HG03442 (cell line): ENCODE data around the gene MRGPRX2.

Experiments
- ATAC-seq: cut with Tn5 transposase; IDR thresholded peaks from one replicate; pipeline ENCODE4 v1.9.1; 2021; ENCODE audit warnings: mild to moderate bottlenecking, moderate library complexity; ENCODE audit not compliant: unreplicated experiment

MRGPRX2 gene

DNA sequence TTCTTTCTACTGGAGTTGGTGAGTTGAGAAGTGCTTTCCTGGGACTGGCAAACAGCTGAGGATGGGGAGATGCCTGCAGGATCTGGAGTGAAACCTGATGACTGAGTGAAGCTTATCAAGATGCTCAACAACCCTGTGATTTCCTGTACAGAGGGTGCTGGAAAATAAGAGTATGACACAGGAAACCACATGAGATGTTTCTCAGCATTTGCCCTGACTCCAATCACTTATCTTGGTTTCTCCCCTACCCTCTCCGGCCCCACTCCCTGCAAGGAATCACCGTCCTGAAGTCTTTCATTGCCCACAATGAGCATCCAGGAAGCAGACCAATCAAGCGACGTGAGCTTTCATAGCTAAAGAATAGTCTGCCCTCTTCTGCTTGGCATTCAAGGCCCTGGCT lies at the start of gene MRGPRX2:
MRGPRX2 (minus strand) TSS at position 89 of the 400 bp plus-strand sequence. CDS start 4,315 bp downstream, outside the sequence.
- no peak for ATAC-seq

DNA sequence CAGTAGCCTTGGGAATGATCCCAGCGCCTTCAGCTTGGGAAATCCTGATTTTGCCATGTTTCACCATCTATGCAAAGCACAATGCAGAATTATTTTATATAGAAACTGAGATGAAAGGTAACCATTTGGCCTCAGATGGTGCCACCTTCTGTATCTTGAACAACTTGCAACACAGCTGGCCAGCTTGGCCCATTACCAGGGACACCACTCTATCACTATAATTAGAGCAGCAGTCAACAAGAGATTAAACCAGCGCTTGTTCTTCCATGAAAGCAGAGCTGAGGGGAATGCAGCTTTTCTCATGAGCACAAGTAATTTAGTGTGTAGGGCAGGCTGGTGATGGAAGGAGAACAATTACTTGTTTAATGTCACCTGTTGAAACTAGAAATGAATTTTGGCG lies 49.8 kb upstream of the MRGPRX2 start:
- ATAC-seq, result no peak

DNA sequence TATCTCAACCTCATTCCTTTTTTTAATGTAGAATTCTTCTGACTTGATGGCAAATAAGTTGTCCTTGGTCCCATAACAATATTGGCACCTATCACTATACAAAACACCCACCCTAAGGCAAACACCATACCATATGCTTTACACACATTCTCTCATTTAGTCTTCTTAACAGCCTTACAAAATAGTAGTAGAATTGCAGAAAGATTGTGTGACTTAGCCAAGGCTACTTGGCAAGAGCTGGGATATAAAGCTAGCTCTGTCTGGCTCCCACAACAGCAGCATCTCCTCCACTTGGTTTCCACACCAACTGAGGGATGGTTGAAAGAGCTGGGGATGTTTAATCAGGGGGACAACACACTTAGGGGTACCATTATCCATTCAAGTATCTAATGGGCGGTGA lies 46.6 kb upstream of the MRGPRX2 start:
- ATAC-seq, result no peak

DNA sequence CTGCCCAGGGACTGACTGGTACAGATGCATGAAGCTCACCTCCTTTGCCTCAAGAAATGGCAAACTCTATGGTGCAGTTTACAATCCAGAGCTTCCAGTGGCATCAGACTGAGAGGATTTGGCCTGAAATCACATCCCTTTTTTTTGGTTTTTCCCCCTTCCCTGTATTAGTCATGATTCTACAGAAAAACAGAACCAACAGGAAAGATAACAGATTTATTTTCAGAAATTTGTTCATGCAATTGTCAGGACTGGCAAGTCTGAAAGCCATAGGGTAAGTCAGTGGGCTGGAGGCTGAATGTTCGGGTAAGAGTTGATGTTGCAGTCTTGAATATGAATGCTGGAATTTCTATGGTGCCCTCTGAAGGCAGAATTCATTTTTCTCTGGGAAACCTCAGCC lies 44.5 kb upstream of the MRGPRX2 start:
- no peak for ATAC-seq

DNA sequence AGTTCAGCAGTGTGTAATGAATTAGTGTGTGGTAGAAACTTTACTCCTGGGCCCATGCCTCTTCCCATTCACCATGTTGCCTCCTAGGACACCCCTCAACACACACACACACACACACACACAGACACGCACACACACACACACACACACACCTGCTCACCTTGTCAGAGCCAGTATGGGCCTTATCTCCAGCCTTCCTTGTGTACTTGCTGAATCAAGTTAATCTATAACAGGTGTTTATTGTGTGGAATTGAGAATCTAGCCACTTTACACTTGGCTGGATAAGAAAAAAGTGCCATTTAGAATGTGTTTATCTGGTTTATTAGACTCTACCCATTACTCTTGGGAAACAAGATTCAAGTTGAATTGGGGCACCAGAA lies 42.0 kb upstream of the MRGPRX2 start:
- no peak for ATAC-seq

DNA sequence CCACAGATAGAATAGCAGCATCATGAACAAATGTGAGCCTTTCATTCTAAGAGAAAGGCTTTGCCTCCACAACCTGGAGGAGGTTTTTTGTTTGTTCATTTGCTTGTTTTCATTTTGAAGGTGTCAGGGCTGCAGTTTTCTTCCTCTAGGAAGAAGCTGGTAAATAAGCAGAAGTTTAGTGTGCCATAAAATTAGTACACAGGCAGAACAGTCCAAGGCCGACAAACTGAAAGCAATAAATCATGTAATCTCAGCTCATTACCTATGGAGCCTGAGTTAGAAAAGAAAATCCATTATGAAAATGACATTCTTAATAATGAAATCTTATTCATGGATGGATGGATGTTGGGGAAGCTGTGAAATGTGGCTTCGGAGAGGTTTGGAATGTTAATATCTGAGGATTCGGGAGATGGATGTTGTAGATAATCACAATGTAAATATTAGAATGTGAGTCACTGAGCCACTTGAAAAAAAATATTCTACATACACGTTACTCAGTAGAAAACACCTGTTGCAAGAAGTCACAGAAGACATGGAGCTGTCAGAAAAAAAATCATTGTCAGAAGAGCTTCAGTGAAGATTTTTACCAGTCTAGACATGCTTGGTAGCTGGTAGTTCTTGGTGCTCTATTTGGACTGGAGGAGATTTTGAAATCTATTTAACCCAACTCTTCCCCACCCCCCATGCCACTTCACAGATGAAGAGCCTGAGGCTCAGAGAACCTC lies 41.4 kb upstream of the MRGPRX2 start:
- ATAC-seq, result no peak

DNA sequence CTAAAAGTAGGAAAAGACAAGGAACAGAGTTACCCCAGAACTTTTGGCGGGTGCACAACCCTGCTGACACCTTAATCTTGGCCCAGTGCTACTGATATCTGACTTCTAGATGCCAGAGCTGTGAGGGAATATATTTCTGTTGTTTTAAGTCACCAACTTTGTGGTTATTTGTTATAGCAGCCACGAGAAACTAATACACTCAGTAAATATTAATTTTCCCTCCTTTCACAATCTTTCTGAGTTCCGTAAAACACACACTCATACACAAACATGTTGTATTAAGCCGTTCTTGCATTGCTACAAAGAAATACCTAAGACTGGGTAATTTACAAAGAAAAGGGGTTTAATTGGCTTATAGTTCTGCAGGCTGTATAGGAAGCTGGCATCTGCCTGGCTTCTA lies 40.4 kb upstream of the MRGPRX2 start:
- no peak for ATAC-seq

DNA sequence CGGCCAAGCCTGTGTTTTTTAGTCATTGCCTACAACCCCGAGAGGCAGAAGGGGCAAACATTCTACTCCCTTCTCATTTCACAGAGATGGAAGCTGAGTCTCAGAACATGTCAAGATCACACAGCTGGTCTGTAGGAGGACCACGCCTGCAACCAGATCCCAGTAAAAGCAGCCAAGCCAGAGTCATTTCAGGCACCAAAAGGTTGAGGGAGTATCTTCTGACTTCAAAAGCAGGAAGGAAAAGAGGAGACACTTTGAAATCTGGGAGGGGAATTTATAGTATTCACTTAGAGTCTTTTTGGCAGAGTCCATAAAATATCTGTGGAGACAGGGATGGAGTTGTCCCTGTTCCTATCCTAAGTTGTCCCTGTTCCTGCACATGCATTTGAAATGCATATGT lies 38.6 kb upstream of the MRGPRX2 start:
- no peak for ATAC-seq

DNA sequence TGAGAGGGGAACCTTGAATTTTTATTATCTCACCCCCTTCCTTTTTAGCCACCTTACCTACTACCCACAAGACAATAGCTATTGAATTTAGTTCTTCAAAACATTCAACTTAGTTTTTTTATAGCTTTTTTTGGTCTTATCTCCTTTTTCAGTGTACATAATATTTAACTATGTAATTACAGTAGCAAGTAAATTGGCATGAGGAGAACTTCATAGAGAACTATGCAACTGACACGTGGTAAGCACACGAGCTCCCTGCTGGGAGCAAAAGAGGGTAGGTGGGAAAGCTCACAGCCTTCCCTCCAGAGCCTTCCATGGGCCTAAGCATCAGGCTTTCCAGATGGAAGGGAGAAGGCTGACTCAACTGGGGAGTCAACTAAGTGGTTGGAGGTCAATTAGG lies 34.3 kb upstream of the MRGPRX2 start:
- no peak for ATAC-seq

DNA sequence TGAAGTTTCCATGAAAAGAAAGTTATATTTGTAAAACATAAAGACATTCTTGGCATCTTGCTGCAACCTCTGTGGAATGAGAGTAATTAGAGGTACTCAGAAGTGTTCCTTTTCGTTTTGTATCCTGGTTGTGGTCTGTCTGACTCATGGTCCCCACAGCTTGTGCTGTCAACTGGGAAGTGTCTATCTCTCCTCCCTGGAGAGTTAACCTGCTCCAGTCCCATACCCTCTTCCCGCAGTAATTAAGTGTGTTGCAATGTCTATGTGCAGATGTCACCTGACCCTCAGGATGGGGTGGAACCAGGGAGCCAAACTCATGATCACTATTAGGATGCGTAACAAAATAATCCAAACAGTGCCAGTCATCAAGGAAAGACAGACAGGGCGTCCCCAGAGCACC lies 33.5 kb upstream of the MRGPRX2 start:
- ATAC-seq, result no peak

DNA sequence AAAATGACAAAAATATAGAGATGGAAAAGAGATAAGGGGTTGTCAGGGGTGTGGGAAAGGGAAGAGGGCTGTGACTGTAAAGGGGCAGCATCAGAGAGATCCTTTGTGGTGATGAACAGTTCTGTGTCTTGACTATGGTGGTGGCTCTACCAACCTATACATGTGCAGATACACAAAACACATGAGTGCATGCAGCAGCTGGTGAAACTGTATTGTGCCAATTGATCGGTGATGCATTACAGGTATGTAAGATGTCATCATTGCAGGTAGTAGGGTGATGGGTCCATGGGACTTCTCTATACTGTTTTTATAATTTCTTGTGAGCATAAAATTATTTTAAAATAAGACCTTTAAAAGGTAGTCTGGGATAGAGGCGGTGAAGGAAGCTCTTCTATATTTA lies 32.3 kb upstream of the MRGPRX2 start:
- ATAC-seq, result no peak

DNA sequence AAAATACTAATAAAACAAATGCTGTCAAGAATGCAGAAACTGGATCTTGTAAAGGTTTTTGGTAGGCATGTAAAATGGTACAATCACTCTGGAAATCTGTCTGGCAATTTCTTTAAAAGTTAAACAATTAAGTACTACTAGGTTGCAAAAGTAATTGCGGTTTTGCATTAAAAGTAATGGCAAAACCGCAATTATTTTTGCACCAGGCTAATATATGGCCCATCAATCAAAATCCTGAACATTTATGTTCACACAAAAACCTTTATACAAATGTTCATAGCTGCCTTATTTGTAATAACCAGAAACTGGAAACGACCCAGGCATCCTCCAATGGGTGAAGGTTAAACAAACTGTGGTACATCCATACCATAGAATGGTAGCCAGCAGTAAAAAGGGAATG lies 31.8 kb upstream of the MRGPRX2 start:
- no peak for ATAC-seq

DNA sequence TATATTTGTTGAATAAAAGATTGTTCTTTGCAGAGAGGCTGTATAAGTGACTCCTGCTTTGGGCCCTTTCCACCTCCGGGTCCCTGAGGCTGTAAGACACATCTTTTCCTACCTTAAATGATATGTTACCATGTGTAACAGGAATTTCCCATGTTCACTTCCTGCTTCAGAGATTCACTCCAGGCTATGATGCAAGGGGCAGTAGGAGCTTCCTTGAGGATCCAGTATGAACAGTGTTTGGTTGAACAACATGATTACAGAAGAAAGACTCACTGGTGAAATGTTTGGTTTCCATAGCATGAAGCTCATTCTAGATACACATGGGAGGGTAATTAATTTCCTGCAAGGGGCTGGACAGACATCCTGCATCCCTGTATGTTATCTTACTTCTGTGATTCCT lies 30.8 kb upstream of the MRGPRX2 start:
- ATAC-seq, result no peak

DNA sequence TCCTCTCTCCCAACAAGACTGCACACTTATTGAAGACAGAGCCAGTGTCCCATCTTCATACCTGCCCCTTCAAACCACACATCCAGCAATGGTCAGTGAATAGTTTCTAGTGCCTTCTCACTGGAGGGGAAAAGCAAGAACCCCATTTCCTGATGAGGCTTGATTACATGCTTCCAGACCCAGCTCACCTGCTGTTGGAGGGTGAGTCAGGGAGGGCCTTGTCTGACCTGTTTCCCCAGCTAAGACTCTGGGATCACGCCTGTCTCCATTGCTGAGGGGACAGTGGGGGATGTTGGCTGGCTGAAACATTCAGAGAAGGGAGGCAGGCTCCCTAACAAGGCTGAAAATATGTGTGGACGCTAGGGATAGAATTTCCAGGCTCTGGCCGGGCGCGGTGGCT lies 28.9 kb upstream of the MRGPRX2 start:
- ATAC-seq, result no peak

DNA sequence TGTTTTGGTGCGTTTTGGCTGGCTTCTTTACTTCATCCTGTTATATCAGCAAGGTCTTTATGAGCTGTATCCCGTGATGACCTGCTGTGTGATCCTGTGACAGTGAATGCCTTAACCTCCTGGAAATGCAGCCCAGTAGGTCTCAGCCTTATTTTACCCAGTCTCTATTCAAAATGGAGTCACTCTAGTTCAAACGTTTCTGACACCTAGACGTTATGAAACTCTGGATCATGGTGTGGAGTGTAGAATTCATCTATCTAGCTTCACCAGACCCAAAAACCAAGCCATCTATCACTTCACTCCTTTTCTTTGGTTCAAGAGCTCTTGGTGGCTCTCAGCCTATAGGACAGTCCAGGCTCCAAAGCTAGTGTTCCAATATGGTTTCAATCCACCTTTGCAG lies 28.3 kb upstream of the MRGPRX2 start:
- no peak for ATAC-seq

DNA sequence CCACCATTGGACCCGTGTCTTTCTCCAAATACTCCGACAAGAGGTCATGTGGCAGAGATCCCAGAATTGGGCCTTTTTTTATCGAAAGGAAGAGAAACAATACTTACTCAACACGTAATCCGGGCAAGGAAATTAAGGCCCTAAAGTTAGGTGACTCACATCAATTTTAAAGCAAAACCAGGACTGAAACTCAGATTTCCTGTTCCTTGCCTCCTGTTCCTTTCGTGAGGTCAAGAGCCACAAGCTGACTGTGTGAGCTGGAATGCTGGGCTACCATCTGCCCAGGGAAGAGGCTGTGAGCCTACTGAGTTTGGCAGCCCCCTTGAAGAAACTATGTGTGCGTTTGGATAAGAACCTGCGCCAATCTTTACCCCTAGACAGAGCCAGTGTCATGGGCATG lies 27.1 kb upstream of the MRGPRX2 start:
- no peak for ATAC-seq

DNA sequence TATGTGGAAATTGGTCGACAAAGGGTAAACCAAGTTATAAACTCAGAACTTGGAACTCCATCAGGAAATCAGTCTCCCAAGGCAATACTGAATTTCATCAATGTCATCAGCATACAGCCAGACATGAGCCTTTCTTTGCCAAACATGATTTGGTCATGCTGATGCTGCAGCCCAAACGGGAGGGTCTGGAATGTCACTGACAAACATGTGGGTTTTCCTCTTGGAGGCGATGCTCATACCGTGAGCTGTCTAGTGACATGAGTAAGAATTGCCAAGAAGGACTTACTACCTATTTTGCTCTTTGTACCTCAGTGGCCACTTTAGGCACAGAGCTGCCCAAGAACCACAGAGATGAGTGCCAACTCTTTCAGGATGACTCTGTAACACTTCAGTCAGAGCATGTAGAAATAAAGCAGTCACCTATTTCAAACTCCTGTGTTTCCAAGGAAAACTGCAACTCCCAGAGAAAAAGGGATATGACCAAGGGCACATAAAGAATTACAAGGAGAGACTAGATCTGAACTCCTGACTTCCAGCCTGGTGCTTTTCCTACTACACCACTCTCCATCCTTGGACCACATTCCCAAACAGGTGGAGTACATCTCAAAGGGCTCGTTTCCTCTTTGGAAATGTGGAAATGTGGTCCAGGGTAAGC lies 24.3 kb upstream of the MRGPRX2 start:
- ATAC-seq, result no peak

DNA sequence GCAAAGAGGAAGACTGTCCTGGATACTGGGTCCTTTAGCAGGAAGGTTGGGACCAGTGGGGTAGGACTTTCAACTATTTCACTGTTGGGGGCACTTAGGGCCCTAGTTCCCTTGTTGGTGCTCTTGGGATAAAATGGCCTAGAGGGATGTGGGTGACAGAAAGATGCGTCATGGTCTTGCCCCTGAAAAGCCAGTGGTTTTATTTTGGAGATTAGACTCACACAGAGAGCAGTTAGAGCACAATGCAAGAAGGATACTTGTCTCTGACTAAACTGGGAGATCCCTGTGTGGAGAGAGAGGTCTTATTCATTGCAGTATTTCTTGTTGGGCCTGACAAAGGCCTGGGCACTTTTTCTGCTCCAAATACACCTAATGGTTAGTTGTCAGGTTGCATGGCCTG lies 22.6 kb upstream of the MRGPRX2 start:
- no peak for ATAC-seq

DNA sequence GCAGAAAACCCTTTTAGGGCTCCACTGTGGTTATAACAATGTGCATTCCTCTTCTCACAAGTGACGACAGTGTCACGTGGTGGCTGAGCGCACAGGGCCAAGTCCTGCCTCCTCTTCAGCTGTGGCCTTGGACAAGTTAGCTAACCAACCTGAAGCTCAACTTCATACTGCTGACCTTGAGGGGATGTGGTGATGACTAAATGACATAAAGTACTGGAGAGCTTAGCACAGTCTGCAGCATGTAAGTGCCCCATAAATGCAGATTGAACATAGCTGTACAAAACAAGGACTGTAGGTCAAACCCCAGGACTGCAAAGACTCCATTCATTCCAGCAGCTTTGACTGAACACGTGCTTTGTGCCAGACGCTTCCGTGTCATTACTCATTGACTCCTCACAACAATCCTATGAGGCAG lies 20.1 kb upstream of the MRGPRX2 start:
- no peak for ATAC-seq

DNA sequence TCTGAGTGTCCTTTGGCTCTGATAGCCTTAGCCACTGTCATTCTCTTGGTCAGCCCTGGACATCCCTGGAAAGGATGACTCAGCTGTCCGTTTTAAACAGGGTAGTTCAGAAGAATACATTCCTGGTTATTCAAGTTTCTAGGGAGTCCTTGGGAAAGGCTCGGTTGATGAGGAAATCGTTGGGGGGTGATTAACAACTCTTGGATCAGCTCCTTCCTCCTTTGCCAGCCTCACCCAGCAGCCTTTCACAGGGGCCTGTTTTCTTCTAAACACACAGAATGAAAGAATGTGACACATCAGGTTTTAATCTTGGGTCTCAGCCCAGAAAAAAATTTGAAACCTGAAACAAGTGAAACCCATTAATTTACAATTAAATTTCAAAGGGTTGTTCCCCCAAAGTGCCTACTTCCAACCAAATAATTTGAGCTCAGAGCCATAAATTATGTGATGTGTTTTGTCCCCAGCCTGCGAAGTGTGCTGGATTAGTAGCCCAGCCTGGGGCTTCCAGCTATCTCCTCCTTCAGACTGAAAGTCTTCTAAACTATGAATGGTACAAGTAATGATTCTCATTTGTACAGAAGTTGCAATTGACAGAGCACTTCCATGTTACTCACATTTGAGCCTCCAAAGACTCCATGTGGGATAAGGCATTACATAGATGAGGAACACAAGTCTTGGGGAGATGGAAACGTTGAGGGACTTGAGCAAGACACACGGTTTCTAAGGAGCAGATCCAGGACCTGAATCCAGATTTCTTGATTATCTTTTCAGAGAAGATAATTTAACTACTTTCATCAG lies 19.3 kb upstream of the MRGPRX2 start:
- ATAC-seq, result no peak

DNA sequence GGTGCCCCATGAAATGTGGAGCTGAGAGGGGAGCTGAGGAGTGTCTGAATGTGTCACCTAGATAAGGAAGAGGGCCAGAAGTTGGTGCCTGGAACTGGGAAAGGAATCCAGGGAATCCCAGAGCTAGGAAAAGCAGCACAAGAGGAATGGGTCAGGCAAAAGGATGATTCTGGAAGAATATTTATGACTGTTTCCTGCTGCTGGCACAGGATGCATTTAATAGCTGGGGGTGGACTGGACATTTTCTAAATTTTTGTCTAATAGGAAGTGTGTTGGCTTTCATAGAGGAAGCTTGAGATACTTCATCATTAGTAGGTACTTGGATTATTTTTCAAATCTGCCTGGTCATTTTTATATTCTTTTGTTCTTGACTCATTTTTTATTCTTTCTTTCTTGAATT lies 17.4 kb upstream of the MRGPRX2 start:
- ATAC-seq, result no peak
